Subcutaneous adipose tissue (tissue), 4 donors: ENCODE data around the gene ELMO1. TPM values are rescaled to one million over a fixed set of nuclear protein-coding genes. Genes with fewer than 3 reads are reported as not detected.

ENCODE experiments used
- total RNA-seq, 4 donors: library from RNA; depleted of rRNA; stranded (reverse); fragments of >200 nt; gene quantifications; one replicate each; pipeline ENCODE4 v1.1.0, GENCODE V29; 2016
- TF ChIP-seq, protein P1 (sequence below): fragments of 450-650 bp; IDR thresholded peaks from one replicate; pipeline ENCODE4 v1.5.1; 2016; ENCODE audit warnings: low read depth, mild to moderate bottlenecking, control low read depth, antibody characterized with exemption, moderate library complexity

The ELMO1 gene
- total RNA-seq, 4 donors from 2014 or later, result 97.1 to 129 (median 126) TPM

DNA sequence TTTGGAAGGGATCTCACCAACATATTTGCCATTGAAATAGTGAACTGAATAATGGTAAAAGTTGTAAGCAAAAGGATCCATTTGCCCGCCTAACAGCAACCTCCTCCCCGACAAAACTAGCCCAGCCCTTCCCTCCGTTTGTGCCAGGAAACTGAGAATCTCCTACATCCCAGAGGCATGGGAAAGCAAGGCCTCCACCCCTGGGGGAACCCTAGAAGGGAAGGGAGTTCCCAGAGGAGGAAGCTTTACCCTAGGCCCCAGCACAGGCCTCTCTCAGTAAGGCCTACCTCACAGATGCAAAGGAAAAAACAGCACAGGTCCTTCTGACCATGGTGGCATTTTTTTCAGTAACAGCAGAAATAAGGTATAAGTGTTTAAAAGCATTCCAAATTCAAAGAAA lies 229.7 kb downstream of the ELMO1 start:
- TF ChIP-seq, protein P1, sequence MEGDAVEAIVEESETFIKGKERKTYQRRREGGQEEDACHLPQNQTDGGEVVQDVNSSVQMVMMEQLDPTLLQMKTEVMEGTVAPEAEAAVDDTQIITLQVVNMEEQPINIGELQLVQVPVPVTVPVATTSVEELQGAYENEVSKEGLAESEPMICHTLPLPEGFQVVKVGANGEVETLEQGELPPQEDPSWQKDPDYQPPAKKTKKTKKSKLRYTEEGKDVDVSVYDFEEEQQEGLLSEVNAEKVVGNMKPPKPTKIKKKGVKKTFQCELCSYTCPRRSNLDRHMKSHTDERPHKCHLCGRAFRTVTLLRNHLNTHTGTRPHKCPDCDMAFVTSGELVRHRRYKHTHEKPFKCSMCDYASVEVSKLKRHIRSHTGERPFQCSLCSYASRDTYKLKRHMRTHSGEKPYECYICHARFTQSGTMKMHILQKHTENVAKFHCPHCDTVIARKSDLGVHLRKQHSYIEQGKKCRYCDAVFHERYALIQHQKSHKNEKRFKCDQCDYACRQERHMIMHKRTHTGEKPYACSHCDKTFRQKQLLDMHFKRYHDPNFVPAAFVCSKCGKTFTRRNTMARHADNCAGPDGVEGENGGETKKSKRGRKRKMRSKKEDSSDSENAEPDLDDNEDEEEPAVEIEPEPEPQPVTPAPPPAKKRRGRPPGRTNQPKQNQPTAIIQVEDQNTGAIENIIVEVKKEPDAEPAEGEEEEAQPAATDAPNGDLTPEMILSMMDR, result no peak

- TF ChIP-seq, protein P1, result no peak
Measured at GRCh38 chr7:37216923-37217322, 231.7 kb downstream of the ELMO1 start.

DNA sequence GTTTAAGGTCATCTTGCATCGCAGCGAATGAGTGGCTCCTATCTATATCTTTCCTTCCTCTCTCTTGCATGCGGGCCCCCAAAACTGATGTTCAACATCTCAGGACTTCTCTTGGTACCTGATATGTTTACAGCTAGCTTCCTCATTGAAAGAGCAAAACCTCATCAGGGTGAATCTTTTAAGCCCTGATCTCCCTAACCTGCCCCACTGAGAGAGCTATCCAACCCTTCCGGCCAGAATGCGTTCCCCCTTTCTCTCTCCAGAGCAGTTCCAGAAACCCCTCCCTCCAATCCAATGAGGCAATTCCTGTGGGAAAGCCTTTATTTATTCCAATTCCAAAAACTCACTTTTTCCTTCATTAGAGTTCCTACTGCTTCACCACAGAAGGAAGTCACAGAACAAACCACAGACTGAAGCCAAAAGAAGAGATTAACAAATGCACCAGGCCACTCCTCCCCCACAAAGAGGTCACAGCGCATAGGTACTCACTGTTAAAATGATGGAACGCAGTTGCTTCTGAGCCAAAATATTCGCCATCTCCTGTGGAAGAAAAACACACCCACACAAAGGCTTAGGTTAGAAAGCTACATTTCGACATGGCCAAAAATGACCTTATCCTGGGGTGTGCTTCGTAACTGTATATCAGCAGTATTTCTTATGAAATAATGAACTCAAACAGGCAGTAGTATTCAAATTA lies 232.4 kb downstream of the ELMO1 start:
- TF ChIP-seq, protein P1, result no peak

GRCh38 chr7:37215290-37215923 lies 233.3 kb downstream of the ELMO1 start:
- TF ChIP-seq, protein P1, result no peak

- TF ChIP-seq, protein P1, result no peak
Measured at GRCh38 chr7:37212556-37212955, 236.1 kb downstream of the ELMO1 start.

DNA sequence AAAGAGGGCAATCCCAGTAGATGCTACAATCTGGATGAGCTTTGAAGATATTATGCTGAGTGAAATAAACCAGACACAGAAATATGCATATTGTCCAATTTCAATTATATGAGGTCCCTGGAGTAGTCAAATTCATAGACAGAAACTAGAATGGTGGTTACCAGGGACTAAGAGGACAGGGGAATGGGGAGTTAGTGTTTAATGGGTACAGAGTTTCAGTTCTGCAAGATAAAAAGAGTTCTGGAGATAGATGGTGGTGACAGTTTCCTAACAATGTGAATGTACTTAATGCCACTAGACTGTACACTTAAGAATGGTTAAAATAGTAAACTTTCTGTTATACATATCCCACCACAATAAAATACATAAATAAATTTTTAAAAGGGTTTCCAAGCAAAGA lies 236.6 kb downstream of the ELMO1 start:
- TF ChIP-seq, protein P1, result no peak

- TF ChIP-seq, protein P1, result no peak
Measured at GRCh38 chr7:37211097-37211880, 237.4 kb downstream of the ELMO1 start.
